GM12892 (cell line): Measurements from ENCODE around the gene AKAP13.

Experiments
- POLR2A ChIP-seq: IDR thresholded peaks from 2 replicates; pipeline ENCODE4 v1.6.1; 2011; ENCODE audit warnings: low read depth, low read length, control low read depth
- TAF1 ChIP-seq: IDR thresholded peaks from 2 replicates; pipeline ENCODE4 v1.6.1; 2011; ENCODE audit warnings: low read depth, mild to moderate bottlenecking, control low read depth, low read length, borderline replicate concordance

DNA sequence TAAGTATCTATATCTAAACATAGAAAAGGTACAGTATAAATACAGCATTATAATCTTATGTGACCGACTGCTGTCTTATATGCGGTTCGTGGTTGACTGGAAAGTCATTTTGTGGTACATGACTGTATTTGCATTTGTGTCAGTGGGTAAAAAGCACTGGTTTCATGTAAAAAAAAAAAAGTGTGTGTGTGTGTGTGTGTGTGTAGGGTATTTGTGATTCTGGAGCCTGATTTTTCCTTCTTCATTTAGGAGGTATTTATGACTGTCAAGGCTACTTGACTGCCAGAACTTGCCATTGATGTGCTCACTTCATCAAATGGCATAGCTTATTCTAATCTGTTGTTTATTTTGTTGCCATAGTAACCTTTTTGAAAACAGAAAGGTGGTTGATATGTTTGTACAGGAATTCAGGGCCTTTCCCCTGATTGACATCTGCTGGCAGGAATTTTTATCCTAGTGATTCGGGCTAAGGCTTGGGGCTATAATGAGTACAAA, 63.2 kb downstream of the AKAP13 start:
- TF ChIP-seq POLR2A (no peak), TAF1 (no peak)
